Glutamatergic neuron (in vitro differentiated cells): ENCODE measurements around the gene CSRP2. TPM values are rescaled to one million over a fixed set of nuclear protein-coding genes. Genes with fewer than 3 reads are reported as not detected.

Experiments used
- DNase-seq: peaks from one replicate; pipeline ENCODE4 v3.0.0; 2022
- H3K27ac Mint-ChIP-seq: one replicate; pipeline ENCODE4 v1.8.0; 2020; ENCODE audit warnings: mild to moderate bottlenecking, mixed read lengths, inconsistent platforms; ENCODE audit not compliant: unreplicated experiment
- H3K27me3 Mint-ChIP-seq: one replicate; pipeline ENCODE4 v1.8.0; 2020; ENCODE audit warnings: mild to moderate bottlenecking, moderate library complexity, mixed read lengths, inconsistent platforms; ENCODE audit not compliant: unreplicated experiment
- H3K36me3 Mint-ChIP-seq: one replicate; pipeline ENCODE4 v1.8.0; 2020; ENCODE audit warnings: mild to moderate bottlenecking, mixed read lengths, inconsistent platforms; ENCODE audit not compliant: unreplicated experiment
- H3K4me1 Mint-ChIP-seq: one replicate; pipeline ENCODE4 v1.8.0; 2020; ENCODE audit warnings: mild to moderate bottlenecking, low read depth, mixed read lengths, inconsistent platforms; ENCODE audit not compliant: unreplicated experiment
- H3K4me3 Mint-ChIP-seq: one replicate; pipeline ENCODE4 v1.8.0; 2020; ENCODE audit warnings: mild to moderate bottlenecking, mixed read lengths, inconsistent platforms; ENCODE audit not compliant: unreplicated experiment
- H3K9me3 Mint-ChIP-seq: one replicate; pipeline ENCODE4 v1.8.0; 2020; ENCODE audit warnings: mild to moderate bottlenecking, moderate library complexity, mixed read lengths, inconsistent platforms; ENCODE audit not compliant: unreplicated experiment
- CTCF ChIP-seq: fragments of 200-600 bp; sonication (generic); IDR thresholded peaks from one replicate; pipeline ENCODE4 v1.5.0; 2021; ENCODE audit not compliant: partially characterized antibody, unreplicated experiment
- total RNA-seq: library from RNA; stranded (reverse); fragmentation: NEBNext Ultra II Directional; extraction: Animal tissue kit (Norgen Biotek cat#: 25700); gene quantifications from one replicate; pipeline ENCODE4 v1.2.1, GENCODE V29; 2021; ENCODE audit not compliant: unreplicated experiment

The CSRP2 gene
- total RNA-seq, 1 donor from 2014 or later = 50.5 TPM

- no peak overlapping the region for H3K27ac Mint-ChIP-seq
- peaks cover 7% of the 10 kb centered on the region for H3K9me3 Mint-ChIP-seq
- H3K4me1 Mint-ChIP-seq = peaks cover 7% of the 10 kb centered on the region
- DNase-seq = no peak
- TF ChIP-seq CTCF = no peak
- H3K36me3 Mint-ChIP-seq = peaks cover 5% of the 10 kb centered on the region
- no peak overlapping the region for H3K4me3 Mint-ChIP-seq
- H3K27me3 Mint-ChIP-seq = no peaks in the 10 kb centered on the region
These were observed 22.7 kb downstream of the CSRP2 start for GRCh38 chr12:76856018-76856644.

GRCh38 chr12:76855271-76855670 is 23.5 kb downstream of the CSRP2 start:
- H3K4me3 Mint-ChIP-seq = no peak overlapping the region

GRCh38 chr12:76852106-76852505 is 26.7 kb downstream of the CSRP2 start:
- H3K36me3 Mint-ChIP-seq = peaks cover 5% of the 10 kb centered on the region
- TF ChIP-seq CTCF = no peak
- H3K27ac Mint-ChIP-seq = no peak overlapping the region
- peaks cover 5% of the 10 kb centered on the region for H3K9me3 Mint-ChIP-seq
- H3K4me1 Mint-ChIP-seq = peaks cover 3% of the 10 kb centered on the region
- no peak overlapping the region for H3K4me3 Mint-ChIP-seq
- no peak for DNase-seq
- H3K27me3 Mint-ChIP-seq = no peaks in the 10 kb centered on the region

More at GRCh38 chr12:76855271-76855670, 23.5 kb downstream of the CSRP2 start:
- TF ChIP-seq CTCF = no peak
- H3K36me3 Mint-ChIP-seq = peaks cover 5% of the 10 kb centered on the region
- no peak overlapping the region for H3K27ac Mint-ChIP-seq
- DNase-seq = no peak
- H3K9me3 Mint-ChIP-seq = peaks cover 7% of the 10 kb centered on the region
- peaks cover 8% of the 10 kb centered on the region for H3K4me1 Mint-ChIP-seq
- H3K27me3 Mint-ChIP-seq = no peaks in the 10 kb centered on the region

- Mint-ChIP-seq H3K9me3 (no peaks in the 10 kb centered on the region), H3K27ac (no peak overlapping the region), H3K36me3 (no peaks in the 10 kb centered on the region), H3K27me3 (no peaks in the 10 kb centered on the region), H3K4me1 (peaks cover 3% of the 10 kb centered on the region), H3K4me3 (no peak overlapping the region)
- DNase-seq = no peak
- no peak for TF ChIP-seq CTCF
These were observed 30.7 kb downstream of the CSRP2 start for GRCh38 chr12:76848132-76848531.

- Mint-ChIP-seq H3K27me3 (no peaks in the 10 kb centered on the region), H3K36me3 (no peaks in the 10 kb centered on the region), H3K4me1 (peaks cover 1% of the 10 kb centered on the region), H3K9me3 (no peaks in the 10 kb centered on the region), H3K27ac (no peak overlapping the region), H3K4me3 (no peak overlapping the region)
- no peak for DNase-seq
- TF ChIP-seq CTCF = no peak
These were observed 31.6 kb downstream of the CSRP2 start for GRCh38 chr12:76847260-76847659.
